GM23338 (cell line): ENCODE data around the gene EP300. TPM values are rescaled to one million over a fixed set of nuclear protein-coding genes. Genes with fewer than 3 reads are reported as not detected.

Source experiments
- ATAC-seq: fragments of 200-7000 bp; cut with Tn5 transposase; 3 replicates; pipeline ENCODE4 v1.9.1; 2020
- DNase-seq: peaks from one replicate; pipeline ENCODE4 v3.0.0-alpha.2; 2015; ENCODE audit warnings: low spot score
- H2AFZ ChIP-seq: fragments of 200-600 bp; sonication (generic); 2 replicates; pipeline ENCODE4 v1.8.0; 2016; ENCODE audit warnings: antibody characterized with exemption, mild to moderate bottlenecking, moderate library complexity
- H3F3A ChIP-seq: fragments of 200-600 bp; sonication (generic); replicated peaks from 2 replicates; pipeline ENCODE4 v1.8.0; 2017; ENCODE audit warnings: antibody characterized with exemption, mixed run types, low read depth
- H3K27ac ChIP-seq: fragments of 200-600 bp; sonication (generic); 2 replicates; pipeline ENCODE4 v1.6.1; 2016; ENCODE audit warnings: low read depth
- H3K27me3 ChIP-seq: fragments of 200-600 bp; sonication (generic); 2 replicates; pipeline ENCODE4 v1.8.0; 2016; ENCODE audit warnings: mild to moderate bottlenecking, mixed run types, moderate library complexity; ENCODE audit not compliant: insufficient read depth
- H3K36me3 ChIP-seq: fragments of 200-600 bp; sonication (generic); 2 replicates; pipeline ENCODE4 v1.8.0; 2016; ENCODE audit warnings: mild to moderate bottlenecking; ENCODE audit not compliant: insufficient read depth
- H3K4me1 ChIP-seq: fragments of 200-600 bp; sonication (generic); 2 replicates; pipeline ENCODE4 v1.8.0; 2016; ENCODE audit warnings: mild to moderate bottlenecking, moderate library complexity; ENCODE audit not compliant: insufficient read depth
- H3K4me2 ChIP-seq: fragments of 200-600 bp; sonication (generic); 2 replicates; pipeline ENCODE4 v1.7.1; 2017; ENCODE audit warnings: mixed run types
- H3K4me3 ChIP-seq: fragments of 200-600 bp; sonication (generic); 2 replicates; pipeline ENCODE4 v1.6.1; 2016; ENCODE audit warnings: mixed run types
- H3K79me2 ChIP-seq: fragments of 200-600 bp; sonication (generic); replicated peaks from 2 replicates; pipeline ENCODE4 v1.8.0; 2017; ENCODE audit warnings: mild to moderate bottlenecking; ENCODE audit not compliant: insufficient read depth
- H3K9me2 ChIP-seq: fragments of 200-600 bp; sonication (generic); 2 replicates; pipeline ENCODE4 v1.8.0; 2017; ENCODE audit not compliant: insufficient read depth
- H4K20me1 ChIP-seq: fragments of 200-600 bp; sonication (generic); replicated peaks from 2 replicates; pipeline ENCODE4 v1.8.0; 2017; ENCODE audit warnings: mild to moderate bottlenecking; ENCODE audit not compliant: insufficient read depth
- H3K27ac Mint-ChIP-seq: 2 replicates; pipeline ENCODE4 v1.8.0; 2020; ENCODE audit warnings: inconsistent platforms, mild to moderate bottlenecking, moderate library complexity, mixed read lengths
- H3K27me3 Mint-ChIP-seq: 3 replicates; pipeline ENCODE4 v1.8.0; 2022; ENCODE audit warnings: low read depth, mild to moderate bottlenecking, moderate library complexity, mixed read lengths, inconsistent platforms; ENCODE audit not compliant: insufficient read depth, poor library complexity
- H3K36me3 Mint-ChIP-seq: 3 replicates; pipeline ENCODE4 v1.8.0; 2021; ENCODE audit warnings: low read depth, mild to moderate bottlenecking, inconsistent platforms, moderate library complexity, mixed read lengths
- H3K4me1 Mint-ChIP-seq: 3 replicates; pipeline ENCODE4 v1.8.0; 2020; ENCODE audit warnings: mild to moderate bottlenecking, inconsistent platforms, mixed read lengths
- H3K4me3 Mint-ChIP-seq: 3 replicates; pipeline ENCODE4 v1.8.0; 2021; ENCODE audit warnings: moderate library complexity, mild to moderate bottlenecking, inconsistent platforms, mixed read lengths
- H3K9me3 Mint-ChIP-seq: 3 replicates; pipeline ENCODE4 v1.8.0; 2020; ENCODE audit warnings: moderate library complexity, mild to moderate bottlenecking, inconsistent platforms, mixed read lengths
- CREB1 ChIP-seq: fragments of 250-450 bp; sonication (Bioruptor Pico); IDR thresholded peaks from 2 replicates; pipeline ENCODE4 v1.5.0; 2020; ENCODE audit warnings: low read depth, mild to moderate bottlenecking, moderate library complexity
- CTCF ChIP-seq, 2 experiments: fragments of 200-600 bp in 1 of 2; sonication (generic) in 1 of 2; conservative IDR thresholded peaks; 2 replicates each; pipeline versions ENCODE4 v1.5.1 to v1.6.1; 2016 to 2017; ENCODE audit warnings: antibody characterized with exemption in 2 of 2, low read depth in 2 of 2, mild to moderate bottlenecking in 2 of 2, moderate library complexity in 1 of 2
- ETS1 ChIP-seq: IDR thresholded peaks from 2 replicates; pipeline ENCODE4 v1.6.1; 2016; ENCODE audit warnings: antibody characterized with exemption
- EZH2 ChIP-seq: fragments of 200-600 bp; sonication (generic); IDR thresholded peaks from one replicate; pipeline ENCODE4 v1.8.0; 2017; ENCODE audit warnings: antibody characterized with exemption, mild to moderate bottlenecking, low read depth; ENCODE audit not compliant: unreplicated experiment
- EZH2phosphoT487 ChIP-seq: fragments of 200-600 bp; sonication (generic); IDR thresholded peaks from one replicate; pipeline ENCODE4 v1.8.1; 2018; ENCODE audit warnings: antibody characterized with exemption; ENCODE audit not compliant: unreplicated experiment
- JUNB ChIP-seq: IDR thresholded peaks from one replicate; pipeline ENCODE4 v1.6.1; 2016; ENCODE audit warnings: antibody characterized with exemption; ENCODE audit not compliant: unreplicated experiment
- POLR2AphosphoS5 ChIP-seq: IDR thresholded peaks from 2 replicates; pipeline ENCODE4 v1.6.1; 2016; ENCODE audit warnings: antibody characterized with exemption, low read depth
- STAT1 ChIP-seq: IDR thresholded peaks from one replicate; pipeline ENCODE4 v1.6.1; 2016; ENCODE audit warnings: antibody characterized with exemption; ENCODE audit not compliant: unreplicated experiment
- ZNF114 ChIP-seq: fragments of 250-450 bp; sonication (Bioruptor Pico); IDR thresholded peaks from 2 replicates; pipeline ENCODE4 v1.5.0; 2020; ENCODE audit warnings: mild to moderate bottlenecking, moderate library complexity
- ZNF462 ChIP-seq: fragments of 250-450 bp; sonication (Bioruptor Pico); IDR thresholded peaks from 2 replicates; pipeline ENCODE4 v1.5.0; 2020; ENCODE audit warnings: mild to moderate bottlenecking, moderate library complexity
- polyA plus RNA-seq: library from polyadenylated mRNA; unstranded; fragments of >200 nt; fragmentation: Nextera tagmentation; extraction: Ambion mirVana; gene quantifications from 2 replicates; pipeline ENCODE4 v1.2.1, GENCODE V29; 2016
- total RNA-seq: library from RNA; depleted of rRNA; stranded (reverse); fragments of >200 nt; shearing (Covaris generic); gene quantifications from 2 replicates; pipeline ENCODE4 v1.2.3, GENCODE V29; 2014

EP300 gene
- total and polyA plus RNA-seq, 2 experiments from 2014 or later, result 40.7 to 129 TPM

- Histone ChIP-seq H3K27ac (no peak overlapping the region), H3K9me2 (no peaks in the 10 kb centered on the region; the same call in 1 of the 2 replicates), H3K27me3 (no peaks in the 10 kb centered on the region), H4K20me1 (no peaks in the 10 kb centered on the region), H3K36me3 (no peaks in the 10 kb centered on the region; the same call in 1 of the 2 replicates), H3K4me3 (no peak overlapping the region), H3F3A (no peaks in the 10 kb centered on the region), H3K4me1 (no peaks in the 10 kb centered on the region), H3K4me2 (no peak overlapping the region), H3K79me2 (no peaks in the 10 kb centered on the region), H2AFZ (peak overlapping the region; percentile 84)
- Mint-ChIP-seq H3K9me3 (no peaks in the 10 kb centered on the region), H3K27me3 (peaks cover 3% of the 10 kb centered on the region), H3K4me3 (no peak overlapping the region), H3K4me1 (peaks cover 6% of the 10 kb centered on the region), H3K36me3 (no peaks in the 10 kb centered on the region), H3K27ac (no peak overlapping the region)
- ATAC-seq (no peak), DNase-seq (no peak)
- TF ChIP-seq ETS1 (no peak), EZH2phosphoT487 (no peak), EZH2 (no peak), ZNF114 (no peak), CTCF (conservative IDR thresholded peaks at IDR 0.05; ENCODE audit: low read depth in 2 of 2) (no peak), JUNB (no peak), STAT1 (no peak), POLR2AphosphoS5 (no peak), CREB1 (CRISPR knock-in tag) (no peak), ZNF462 (CRISPR knock-in tag) (no peak)
These were observed 39.5 kb upstream of the EP300 start for GRCh38 chr22:41052661-41053490.
